Stimulated activated CD8-positive, alpha-beta memory T cell treated with anti-CD3 and anti-CD28 coated beads, Interleukin-2, amount 100 ng/mL, for 48 hours (primary cell): ENCODE results near the gene AKT3.
"Not testable (repeated sequence)": the region's sequence is repeated elsewhere in the genome, so short reads cannot be mapped to it uniquely, and the experiment has no call there.

ENCODE experiments used
- DNase-seq, 2 donors: peaks; one replicate each; pipeline ENCODE4 v3.0.0-alpha.2; 2020; ENCODE audit warnings: low read depth in 2 of 2

The AKT3 gene

DNA sequence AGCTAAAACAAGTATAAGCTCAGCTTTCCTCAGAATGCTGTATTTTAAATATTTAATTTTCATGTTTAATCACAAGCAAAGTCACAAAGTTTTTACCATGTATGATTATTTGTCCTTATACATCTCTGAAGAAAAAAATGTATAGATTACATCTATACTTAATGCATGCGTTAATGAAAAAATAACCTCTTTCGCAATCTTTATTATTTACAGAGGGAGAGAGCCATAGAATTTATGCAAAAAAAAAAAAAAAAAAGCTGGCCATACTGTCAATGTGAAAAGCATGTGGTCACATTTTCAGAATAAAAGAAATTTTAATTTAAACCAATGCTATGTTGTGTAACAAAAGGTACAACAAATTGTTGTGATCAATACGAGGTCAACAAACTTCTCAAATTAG lies 148.2 kb downstream of the AKT3 start:
- DNase-seq: no peak

DNA sequence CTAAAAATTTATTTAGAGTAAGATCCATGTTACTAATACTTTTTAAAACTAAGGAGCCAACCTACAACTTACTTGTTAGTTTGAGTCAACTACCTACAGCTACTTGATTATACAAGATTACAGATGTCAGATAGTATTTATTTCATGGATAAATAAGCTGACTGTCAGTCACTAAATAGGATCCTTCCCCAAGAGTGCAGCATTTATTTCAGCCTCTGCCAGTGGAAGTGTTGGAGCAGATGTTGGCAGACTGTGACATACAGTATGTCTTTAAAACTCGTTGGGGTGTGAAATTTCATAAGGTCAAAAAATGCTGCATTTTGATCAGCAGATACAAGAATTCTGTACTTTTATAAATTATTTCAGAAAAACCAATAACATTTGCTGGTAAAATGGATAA lies 156.2 kb downstream of the AKT3 start:
- no peak for DNase-seq

DNA sequence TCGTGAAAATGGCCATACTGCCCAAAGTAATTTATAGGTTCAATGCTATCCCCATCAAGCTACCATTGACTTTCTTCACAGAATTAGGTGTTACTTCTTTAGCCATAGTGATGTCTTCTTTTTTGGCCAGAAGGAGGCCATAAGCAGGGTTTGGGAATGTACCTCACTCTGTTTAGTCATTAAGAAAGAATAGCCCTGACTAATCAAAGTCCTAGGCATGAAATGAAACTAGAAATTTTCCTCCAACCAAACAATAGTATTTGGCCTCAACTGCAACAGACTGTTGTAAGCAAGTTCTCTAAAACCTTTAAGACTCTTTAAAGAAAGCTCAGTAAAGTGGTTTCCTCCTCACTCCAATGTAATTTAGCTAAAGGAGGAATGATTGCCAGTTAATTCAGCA lies 163.9 kb downstream of the AKT3 start:
- DNase-seq: no peak

DNA sequence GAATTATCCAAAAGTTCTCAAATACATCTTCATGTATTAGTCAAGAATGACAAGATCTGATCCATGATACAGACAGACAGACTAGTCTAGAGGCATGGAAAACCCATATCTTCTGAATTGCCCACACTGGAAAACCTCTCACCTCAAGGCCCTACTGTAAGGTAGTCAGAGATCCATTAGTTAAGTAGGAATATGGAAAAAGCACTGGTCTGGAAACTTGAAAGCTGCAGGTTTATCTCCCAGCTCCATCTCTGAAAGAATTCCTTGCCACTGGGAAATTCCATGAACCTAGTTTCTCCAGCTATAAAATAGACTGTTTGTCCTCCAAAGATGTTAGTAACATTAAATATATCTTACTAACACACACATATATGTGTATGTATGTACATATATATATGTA lies 169.2 kb downstream of the AKT3 start:
- no peak for DNase-seq

DNA sequence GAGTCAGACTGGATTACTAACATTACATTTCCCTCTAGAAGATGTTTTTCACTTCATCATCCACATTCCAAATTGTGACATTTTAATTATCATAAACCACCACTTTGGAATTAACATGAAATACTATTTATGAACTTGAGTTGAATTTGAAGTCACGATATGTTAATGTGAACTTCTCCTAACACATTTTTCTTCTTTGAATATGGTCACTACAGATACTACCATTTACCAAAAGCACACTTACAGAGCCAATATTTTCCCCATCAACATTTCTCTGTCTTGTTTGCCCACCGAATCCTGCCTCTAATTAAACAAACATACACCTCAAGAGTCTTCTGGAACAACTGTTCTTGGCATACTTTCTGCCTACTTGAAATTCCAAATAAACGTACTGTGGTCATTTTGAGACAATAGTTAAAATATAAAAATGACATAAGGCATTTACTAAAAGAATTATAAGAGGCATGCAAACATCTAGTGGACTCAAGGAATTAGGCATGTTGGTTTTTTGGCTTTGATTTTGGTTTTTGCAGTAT lies 177.4 kb downstream of the AKT3 start:
- no peak for DNase-seq

DNA sequence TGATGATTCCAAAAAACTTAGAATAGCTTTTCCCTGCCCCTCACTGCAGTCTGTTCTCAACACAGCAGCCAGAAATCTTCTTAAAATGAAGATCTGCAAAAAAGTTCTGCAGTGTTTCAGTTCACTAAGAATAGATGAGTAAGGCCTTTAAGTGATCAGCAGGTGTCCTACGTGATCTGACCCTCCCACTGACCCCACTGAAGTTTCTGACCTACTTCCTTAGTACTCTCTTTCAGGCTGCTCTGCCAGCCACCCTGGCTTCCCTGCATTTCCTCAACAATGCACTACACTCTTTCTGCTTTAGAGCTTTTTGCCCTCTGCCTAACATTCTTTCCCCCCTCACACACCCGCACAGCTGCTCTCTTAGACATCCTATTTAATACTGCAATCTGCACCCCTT lies 182.5 kb downstream of the AKT3 start:
- no peak for DNase-seq

DNA sequence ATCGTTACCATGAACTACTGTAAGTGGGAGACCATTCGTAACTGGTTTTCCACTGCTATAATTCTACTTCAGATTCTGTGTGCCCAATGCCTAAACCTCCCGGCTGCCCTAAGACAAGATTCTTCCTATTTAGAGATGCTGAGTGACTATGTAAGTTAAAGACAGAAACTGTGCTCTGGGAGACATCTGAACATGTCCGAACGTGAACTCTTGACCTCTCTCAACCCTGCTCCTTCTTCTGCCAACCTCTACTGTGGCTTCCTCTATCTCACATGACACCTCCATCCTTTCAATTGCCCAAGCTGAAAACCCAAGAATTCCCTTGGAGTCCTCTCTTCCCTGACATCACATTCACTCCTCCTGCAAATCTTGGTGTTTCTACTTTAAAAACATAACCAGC lies 182.9 kb downstream of the AKT3 start:
- DNase-seq: no peak

DNA sequence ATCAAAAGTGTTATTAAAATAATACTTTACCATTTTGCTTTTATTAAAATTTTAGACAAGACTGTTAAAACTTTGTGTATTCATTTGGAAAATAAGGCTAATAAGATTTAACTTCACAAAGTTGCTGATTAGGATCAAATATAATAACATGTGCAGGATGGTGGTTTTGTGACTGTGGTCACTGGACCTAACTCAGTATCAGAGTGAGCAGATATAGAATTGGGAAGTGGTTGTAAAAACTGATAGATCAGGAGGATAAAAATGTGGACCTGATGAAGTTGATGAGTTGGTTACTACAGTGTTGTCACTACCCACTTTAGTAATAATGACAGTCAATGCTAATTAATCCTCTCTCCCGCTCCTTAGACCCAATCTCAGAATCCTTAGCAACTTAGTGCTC lies 186.4 kb downstream of the AKT3 start:
- DNase-seq: no peak

DNA sequence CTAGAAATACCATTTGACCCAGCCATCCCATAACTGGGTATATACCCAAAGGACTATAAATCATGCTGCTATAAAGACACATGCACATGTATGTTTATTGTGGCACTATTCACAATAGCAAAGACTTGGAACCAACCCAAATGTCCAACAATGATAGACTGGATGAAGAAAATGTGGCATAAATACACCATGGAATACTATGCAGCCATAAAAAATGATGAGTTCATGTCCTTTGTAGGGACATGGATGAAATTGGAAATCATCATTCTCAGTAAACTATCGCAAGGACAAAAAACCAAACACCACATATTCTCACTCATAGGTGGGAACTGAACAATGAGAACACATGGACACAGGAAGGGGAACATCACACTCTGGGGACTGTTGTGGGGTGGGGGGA lies 187.9 kb downstream of the AKT3 start:
- DNase-seq: not testable (repeated sequence)

DNA sequence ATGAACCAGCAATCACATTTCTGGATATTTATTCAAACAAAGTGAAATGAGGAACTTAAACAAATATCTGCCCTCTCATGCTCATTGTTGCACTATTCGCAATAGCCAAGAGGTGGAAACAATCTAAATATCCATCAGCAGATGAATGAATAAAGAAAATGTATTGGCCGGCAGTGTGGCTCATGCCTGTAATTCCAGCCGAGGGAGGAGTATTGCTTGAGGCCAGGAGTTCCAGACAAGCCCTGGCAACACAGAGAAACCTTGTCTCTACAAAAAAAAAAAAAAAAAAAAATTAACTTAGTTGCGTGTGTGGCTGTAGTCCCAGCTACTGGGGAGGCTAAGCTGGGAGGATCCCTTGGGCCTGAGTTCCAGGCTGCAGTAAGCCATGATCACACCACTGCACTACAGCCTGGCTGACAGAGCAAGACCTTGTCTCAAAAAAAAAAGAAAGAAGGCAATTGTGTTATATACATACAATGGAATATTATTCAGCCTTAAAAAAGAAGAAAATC lies 191.4 kb downstream of the AKT3 start:
- DNase-seq: no peak

DNA sequence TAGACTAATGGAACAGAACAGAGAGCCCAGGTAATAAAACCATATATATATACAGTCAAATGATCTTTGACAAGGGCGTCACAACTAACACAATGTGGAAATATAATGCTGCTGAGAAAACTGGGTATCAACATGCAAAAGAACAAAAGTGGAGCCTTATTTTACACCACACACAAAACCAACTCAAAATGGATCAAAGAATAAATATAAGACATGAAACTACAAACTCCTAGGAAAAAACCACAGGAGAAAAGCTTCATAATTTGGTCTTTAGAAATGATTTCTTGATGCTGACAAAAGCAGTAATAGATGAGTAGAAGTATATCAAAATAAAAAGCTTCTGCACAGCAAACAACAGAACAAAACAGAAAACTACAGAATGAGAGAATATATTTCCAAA lies 192.2 kb downstream of the AKT3 start:
- DNase-seq: no peak

DNA sequence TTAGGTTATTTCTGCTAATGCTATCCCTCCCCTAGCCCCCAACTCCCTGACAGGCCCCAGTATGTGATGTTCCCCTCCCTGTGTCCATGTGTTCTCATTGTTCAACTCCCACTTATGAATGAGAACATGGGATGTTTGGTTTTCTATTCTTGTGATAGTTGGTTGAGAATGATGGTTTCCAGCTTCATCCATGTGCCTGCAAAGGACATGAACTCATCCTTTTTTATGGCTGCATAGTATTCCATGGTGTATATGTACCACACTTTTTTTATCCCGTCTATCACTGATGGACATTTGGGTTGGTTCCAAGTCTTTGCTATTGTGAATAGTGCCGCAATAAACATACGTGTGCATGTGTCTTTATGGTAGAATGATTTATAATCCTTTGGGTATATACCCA lies 200.5 kb downstream of the AKT3 start:
- not testable (repeated sequence) for DNase-seq

DNA sequence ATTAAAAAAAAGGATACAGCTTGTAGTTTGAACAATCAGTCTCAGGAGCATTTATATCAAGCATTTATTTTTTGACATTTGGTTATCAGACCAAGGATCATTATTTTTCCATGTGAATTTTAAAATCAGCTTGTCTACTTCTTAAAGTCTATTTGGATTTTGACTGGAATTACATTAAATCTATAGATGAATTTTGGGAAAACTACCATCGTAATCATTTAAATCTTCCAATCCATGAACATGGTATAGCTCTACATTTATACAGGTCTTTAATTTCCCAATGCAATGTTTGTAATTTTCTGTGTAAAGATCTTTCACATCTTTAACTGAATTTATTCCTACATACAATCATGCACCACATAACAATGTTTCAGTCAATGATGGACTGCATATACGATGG lies 203.2 kb downstream of the AKT3 start:
- no peak for DNase-seq

DNA sequence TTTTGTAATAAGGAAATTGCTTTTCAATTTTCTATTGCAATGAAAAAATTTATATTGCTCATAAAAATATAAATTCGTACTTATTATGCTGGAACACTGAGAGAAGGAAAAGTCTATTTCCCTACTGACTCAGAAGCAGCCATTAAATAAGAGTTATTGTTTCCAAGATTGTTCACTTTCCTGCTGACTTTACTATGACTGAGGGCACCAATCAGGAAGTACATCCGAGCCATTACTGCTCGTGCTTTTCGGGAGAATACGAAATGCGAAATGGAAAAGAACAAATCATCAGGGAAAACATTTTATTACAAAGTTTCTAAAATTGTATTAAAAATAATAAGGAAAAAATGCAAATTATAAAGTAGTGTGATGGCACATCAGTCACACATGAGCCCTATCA lies 204.8 kb downstream of the AKT3 start:
- DNase-seq: no peak

DNA sequence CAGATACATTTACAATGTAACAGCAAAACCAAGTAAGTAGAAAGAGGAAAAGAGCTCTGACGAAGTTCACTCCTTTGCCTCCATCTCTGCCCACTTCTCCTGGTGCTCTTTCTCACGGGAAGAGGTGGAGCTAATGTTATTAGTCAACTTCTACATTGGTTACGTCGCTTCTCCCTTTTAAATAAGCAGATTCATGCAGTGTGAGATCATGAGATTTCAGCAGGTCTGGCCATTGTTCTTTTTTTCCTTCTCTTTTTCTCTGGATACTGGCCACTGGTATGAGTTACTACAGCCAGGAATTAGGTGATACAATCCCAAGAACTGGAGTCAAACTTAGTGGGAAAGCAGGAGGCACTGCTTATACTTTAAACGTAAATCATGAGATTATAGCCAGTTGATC lies 207.1 kb downstream of the AKT3 start:
- no peak for DNase-seq

DNA sequence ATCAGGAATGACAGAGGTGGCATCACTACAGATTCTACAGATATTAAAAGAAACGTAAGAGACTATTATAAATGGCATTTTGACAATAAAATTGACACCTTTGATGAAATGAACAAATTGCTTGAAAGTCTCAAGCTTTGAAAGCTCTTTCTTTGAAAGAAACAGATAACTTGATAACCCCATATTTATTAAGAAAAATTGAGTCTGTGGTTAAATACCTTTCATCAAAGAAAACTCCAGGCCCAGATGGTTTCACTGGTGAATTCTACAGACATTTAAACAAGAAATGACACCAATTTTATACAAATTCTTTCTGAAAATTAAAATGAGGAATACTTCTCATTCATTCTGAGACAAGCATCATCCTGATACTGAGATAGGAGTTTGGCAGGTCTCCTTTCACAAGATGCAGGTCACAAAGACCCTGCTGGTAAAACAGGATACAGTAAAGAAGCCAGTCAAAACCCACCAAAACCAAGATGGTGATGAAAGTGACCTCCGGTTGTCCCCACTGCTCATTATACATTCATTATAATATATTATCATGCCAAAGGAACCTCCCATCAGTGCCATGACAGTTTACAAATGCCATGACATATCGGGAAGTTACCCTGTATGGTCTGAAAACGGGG lies 210.9 kb downstream of the AKT3 start:
- no peak for DNase-seq

DNA sequence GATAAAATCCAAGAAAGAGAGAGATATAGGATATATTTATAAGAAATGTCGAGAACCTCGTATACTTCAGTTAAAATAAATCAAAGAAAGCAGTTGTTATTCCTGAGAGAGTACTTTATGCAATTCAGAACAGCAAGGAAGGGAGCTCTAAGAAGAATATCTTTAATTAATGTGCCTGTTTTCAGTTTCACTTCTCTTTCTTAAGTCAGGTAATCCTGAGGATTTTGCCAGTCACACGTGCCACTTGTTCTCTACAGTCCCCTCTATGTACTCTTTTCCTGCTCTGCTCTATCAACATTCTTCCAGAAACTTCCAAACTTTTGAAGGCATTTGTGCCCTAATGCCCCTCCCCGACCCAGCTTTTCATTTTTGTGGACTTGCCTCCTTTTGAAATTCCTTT lies 211.9 kb downstream of the AKT3 start:
- DNase-seq: no peak

DNA sequence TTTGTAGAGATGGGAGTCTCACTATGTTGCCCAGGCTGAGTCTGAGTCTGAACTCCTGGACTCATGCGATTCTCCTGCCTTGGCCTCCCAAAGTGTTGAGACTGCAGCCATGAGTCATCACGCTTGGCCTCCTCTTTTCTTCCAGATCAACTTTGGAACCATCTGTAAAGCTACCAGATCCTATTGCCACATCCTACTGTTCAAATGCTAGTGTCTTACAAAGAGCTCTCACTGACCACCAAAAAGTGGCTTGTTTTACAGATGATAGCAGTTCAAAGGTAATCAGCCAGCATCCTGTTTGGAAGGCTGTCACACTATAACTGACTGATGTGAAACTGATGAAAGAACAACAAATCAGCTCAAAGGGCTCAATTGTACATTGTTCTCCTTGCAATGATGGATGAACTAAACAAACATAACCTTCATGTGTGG lies 221.6 kb downstream of the AKT3 start:
- DNase-seq: no peak

DNA sequence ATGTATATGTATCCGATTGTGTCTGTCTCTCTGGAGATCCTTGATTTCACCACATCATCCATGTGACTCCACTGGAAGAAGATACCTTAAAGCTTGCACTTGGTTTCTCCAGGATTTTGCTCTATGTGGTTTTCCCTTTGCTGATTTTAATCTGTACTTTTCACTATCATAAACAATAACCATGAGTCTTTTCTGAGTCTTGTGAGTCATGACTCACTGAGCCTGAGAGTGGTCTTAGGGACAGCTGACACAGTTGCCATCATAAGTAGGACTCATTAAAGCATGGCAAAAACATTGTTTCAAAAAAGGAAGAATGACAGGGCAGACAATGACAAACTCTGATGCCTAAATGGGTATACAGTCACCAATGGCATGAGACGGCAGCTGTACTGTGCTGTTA lies 226.2 kb downstream of the AKT3 start:
- DNase-seq: no peak

DNA sequence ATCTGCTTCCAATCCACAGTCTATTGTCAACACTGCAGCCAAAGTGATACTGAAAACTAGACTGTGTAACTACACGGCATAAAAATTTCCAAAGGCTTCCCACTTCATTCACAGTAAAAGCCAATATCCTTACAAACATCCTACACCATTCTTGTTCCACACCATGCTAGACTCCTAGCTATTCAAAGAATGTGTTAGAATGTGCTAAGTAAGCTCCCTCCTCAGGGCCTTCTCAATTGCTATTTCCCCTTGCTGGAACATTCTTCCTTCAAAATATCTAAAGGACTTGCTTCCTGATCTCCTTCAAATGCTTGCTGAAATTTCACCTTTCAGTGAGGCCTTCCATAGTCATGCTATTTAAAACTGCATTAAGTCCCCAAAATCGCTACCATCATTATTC lies 228.1 kb downstream of the AKT3 start:
- no peak for DNase-seq

DNA sequence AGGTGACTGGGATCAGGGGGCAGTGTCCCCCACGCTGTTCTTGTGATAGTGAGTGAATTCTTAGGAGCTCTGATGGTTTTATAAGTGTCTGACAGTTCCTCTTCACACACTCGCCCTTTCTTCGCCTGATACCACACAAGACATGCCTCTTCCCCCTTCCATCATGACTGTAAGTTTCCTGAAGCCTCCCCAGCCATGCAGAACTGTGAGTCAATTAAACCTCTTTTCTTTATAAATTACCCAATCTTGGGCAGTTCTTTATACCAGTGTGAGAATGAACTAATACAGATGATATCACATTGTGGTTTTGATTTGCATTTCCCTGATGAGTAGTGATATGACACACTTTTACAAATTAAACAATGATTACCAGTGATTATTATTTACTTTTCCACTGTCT lies 229.9 kb downstream of the AKT3 start:
- DNase-seq: no peak

DNA sequence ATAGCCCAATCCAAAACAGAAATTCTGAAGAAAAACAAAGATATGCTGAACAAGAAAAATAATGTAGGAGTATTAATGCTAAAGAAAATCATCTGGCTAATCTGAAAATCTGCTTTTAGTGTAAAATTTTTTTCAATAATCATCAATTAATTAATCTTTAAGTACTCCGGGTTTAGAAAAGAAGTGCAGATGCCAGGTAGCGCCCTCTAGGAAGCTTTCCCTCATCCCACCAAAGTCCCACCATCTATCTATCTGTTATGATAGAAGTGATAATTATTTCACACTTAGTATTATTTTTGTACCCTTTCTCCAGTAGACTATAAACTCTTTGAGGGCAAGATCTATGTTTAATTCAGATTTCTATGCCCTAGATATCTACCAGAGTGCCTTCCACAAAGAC lies 240.3 kb downstream of the AKT3 start:
- no peak for DNase-seq

DNA sequence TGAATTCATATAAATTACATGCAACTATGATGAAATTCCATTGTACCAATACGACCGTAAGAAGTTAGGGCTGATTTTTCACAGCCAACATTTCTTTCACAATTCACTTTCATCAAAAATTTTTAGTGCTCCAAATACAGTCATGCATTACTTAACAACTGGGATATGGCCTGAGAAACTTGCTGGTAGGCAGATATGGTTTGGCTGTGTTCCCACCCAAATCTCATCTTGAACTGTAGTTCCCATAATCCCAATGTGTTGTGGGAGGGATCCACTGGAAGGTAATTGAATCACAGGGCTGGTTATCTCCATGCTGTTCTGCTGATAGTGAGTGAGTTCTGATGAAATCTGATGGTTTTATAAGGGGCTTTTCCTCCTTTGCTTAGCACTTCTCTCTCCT lies 244.4 kb downstream of the AKT3 start:
- no peak for DNase-seq

DNA sequence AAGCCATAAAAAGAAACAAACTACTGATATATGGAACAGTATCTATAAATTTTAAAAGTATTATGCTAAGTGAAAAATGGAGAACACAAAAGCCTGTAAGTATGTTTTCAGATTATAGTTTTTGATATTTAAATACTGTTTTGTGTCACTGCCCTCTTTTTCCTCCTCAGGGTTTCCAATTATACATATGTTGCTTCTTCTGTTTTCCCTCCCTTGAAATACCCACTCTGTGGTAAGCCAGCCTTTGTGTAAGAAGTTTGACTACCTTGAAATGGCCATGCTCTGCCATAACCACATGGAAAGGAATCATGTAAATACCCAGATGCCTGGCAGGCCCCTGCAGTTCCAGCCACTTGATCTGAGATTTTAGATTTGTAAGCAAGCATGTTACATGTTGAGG lies 248.3 kb downstream of the AKT3 start:
- no peak for DNase-seq
